ENCODE data around the gene BARHL1. TPM values are rescaled to one million over a fixed set of nuclear protein-coding genes. Genes with fewer than 3 reads are reported as not detected.

Gene BARHL1
- total RNA-seq, 1 experiment from 2014 or later = 0.15 TPM

GRCh38 chr9:132547436-132547835 lies 35.0 kb upstream of the BARHL1 start (continued):
- TF ChIP-seq, protein P1, sequence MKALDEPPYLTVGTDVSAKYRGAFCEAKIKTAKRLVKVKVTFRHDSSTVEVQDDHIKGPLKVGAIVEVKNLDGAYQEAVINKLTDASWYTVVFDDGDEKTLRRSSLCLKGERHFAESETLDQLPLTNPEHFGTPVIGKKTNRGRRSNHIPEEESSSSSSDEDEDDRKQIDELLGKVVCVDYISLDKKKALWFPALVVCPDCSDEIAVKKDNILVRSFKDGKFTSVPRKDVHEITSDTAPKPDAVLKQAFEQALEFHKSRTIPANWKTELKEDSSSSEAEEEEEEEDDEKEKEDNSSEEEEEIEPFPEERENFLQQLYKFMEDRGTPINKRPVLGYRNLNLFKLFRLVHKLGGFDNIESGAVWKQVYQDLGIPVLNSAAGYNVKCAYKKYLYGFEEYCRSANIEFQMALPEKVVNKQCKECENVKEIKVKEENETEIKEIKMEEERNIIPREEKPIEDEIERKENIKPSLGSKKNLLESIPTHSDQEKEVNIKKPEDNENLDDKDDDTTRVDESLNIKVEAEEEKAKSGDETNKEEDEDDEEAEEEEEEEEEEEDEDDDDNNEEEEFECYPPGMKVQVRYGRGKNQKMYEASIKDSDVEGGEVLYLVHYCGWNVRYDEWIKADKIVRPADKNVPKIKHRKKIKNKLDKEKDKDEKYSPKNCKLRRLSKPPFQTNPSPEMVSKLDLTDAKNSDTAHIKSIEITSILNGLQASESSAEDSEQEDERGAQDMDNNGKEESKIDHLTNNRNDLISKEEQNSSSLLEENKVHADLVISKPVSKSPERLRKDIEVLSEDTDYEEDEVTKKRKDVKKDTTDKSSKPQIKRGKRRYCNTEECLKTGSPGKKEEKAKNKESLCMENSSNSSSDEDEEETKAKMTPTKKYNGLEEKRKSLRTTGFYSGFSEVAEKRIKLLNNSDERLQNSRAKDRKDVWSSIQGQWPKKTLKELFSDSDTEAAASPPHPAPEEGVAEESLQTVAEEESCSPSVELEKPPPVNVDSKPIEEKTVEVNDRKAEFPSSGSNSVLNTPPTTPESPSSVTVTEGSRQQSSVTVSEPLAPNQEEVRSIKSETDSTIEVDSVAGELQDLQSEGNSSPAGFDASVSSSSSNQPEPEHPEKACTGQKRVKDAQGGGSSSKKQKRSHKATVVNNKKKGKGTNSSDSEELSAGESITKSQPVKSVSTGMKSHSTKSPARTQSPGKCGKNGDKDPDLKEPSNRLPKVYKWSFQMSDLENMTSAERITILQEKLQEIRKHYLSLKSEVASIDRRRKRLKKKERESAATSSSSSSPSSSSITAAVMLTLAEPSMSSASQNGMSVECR (CRISPR knock-in tag; IDR thresholded peaks at IDR 0.05; ENCODE audit: borderline replicate concordance) = no peak

DNA sequence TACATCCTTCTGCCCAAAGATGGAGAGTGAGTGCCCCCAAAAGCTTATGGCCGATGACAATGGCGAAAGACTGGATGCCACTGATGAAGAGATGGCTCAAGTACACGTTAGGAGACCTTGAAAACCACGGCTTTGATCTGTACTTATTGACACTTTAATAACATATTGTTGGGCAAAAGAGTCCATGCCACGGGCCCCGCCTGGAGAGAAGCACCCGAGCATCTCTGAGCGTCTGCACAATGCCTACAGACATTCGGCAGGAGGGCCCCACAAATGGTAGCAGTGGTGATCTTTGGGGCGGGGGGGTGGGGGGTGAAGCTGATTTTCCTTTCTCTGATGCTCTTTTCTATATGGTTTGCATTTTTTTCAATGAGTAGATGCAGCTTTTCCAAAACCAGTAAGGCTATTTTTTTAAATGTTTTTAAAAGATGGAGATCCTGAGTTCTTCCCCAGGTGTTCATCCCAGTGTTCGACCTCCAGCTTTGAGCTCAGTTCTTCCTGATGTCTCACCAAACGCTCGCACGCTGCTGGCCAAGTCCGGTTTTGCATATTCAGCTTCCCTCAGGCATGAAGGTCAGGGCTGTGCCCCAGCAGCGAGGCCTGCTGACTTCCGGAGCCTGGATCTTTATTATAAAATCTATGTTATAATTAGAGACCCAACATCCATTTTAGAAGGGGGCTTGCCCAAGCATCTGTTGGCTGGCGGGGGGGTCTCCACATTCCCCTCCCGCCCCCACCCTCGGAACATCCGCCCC lies 34.3 kb upstream of the BARHL1 start:
- ChIA-PET CTCF (interaction anchor here (0.6 to 3.1 kb wide), 8 partner anchors 8 to 930 kb away, joined by 3 to 25 read pairs (median 6); no protein-coding TSS in a partner anchor), POLR2A (no interaction called here)
- ATAC-seq = no peak
- no peaks in the 10 kb centered on the region for H3K27me3 Mint-ChIP-seq (ENCODE audit: low read depth)
- no peaks in the 10 kb centered on the region for H3K9me3 Mint-ChIP-seq
- H3K27ac Mint-ChIP-seq = 0 out of 2 replicates have a peak overlapping the region, but pooled peaks have one; percentile 23
- TF ChIP-seq TP53 (CRISPR knock-in tag; IDR thresholded peaks at IDR 0.05) (no peak), MLX (CRISPR knock-in tag; IDR thresholded peaks at IDR 0.05) (no peak), SMAD3 (CRISPR knock-in tag; IDR thresholded peaks at IDR 0.05; ENCODE audit: borderline replicate concordance) (no peak), CDX4 (CRISPR knock-in tag; IDR thresholded peaks at IDR 0.05; ENCODE audit: borderline replicate concordance) (no peak), OVOL2 (CRISPR knock-in tag; IDR thresholded peaks at IDR 0.05; ENCODE audit: borderline replicate concordance) (no peak), NFATC4 (CRISPR knock-in tag; IDR thresholded peaks at IDR 0.05) (no peak), CBFB (CRISPR knock-in tag; IDR thresholded peaks at IDR 0.05; ENCODE audit: low read depth) (no peak), SOX15 (CRISPR knock-in tag; IDR thresholded peaks at IDR 0.05) (no peak), JUN (CRISPR knock-in tag; IDR thresholded peaks at IDR 0.05) (no peak), ZNF138 (CRISPR knock-in tag; conservative IDR thresholded peaks at IDR 0.05) (no peak), ATF1 (CRISPR knock-in tag; IDR thresholded peaks at IDR 0.05) (no peak), ZNF416 (CRISPR knock-in tag; IDR thresholded peaks at IDR 0.05) (no peak), ZNF219 (CRISPR knock-in tag; IDR thresholded peaks at IDR 0.05; ENCODE audit: borderline replicate concordance) (no peak), ZNF396 (CRISPR knock-in tag; IDR thresholded peaks at IDR 0.05; ENCODE audit: borderline replicate concordance) (no peak), ZNF532 (CRISPR knock-in tag; IDR thresholded peaks at IDR 0.05; ENCODE audit: borderline replicate concordance) (no peak)
- TF ChIP-seq, protein P2, sequence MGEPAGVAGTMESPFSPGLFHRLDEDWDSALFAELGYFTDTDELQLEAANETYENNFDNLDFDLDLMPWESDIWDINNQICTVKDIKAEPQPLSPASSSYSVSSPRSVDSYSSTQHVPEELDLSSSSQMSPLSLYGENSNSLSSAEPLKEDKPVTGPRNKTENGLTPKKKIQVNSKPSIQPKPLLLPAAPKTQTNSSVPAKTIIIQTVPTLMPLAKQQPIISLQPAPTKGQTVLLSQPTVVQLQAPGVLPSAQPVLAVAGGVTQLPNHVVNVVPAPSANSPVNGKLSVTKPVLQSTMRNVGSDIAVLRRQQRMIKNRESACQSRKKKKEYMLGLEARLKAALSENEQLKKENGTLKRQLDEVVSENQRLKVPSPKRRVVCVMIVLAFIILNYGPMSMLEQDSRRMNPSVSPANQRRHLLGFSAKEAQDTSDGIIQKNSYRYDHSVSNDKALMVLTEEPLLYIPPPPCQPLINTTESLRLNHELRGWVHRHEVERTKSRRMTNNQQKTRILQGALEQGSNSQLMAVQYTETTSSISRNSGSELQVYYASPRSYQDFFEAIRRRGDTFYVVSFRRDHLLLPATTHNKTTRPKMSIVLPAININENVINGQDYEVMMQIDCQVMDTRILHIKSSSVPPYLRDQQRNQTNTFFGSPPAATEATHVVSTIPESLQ (CRISPR knock-in tag; IDR thresholded peaks at IDR 0.05) = no peak
- TF ChIP-seq, protein P3, sequence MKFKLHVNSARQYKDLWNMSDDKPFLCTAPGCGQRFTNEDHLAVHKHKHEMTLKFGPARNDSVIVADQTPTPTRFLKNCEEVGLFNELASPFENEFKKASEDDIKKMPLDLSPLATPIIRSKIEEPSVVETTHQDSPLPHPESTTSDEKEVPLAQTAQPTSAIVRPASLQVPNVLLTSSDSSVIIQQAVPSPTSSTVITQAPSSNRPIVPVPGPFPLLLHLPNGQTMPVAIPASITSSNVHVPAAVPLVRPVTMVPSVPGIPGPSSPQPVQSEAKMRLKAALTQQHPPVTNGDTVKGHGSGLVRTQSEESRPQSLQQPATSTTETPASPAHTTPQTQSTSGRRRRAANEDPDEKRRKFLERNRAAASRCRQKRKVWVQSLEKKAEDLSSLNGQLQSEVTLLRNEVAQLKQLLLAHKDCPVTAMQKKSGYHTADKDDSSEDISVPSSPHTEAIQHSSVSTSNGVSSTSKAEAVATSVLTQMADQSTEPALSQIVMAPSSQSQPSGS (CRISPR knock-in tag; IDR thresholded peaks at IDR 0.05; ENCODE audit: borderline replicate concordance, low read depth) = no peak
- H3K36me3 Mint-ChIP-seq = no peaks in the 10 kb centered on the region
- H3K4me1 Mint-ChIP-seq = peaks cover 22% of the 10 kb centered on the region
- no peak overlapping the region for H3K4me3 Mint-ChIP-seq
- no peak for DNase-seq (ENCODE audit: low spot score)

All from WTC11 (cell line).